ENCODE measurements around the gene OR52B6. TPM values are rescaled to one million over a fixed set of nuclear protein-coding genes. Genes with fewer than 3 reads are reported as not detected.
"Not testable (repeated sequence)": the region's sequence is repeated elsewhere in the genome, so short reads cannot be mapped to it uniquely, and the experiment has no call there.

The OR52B6 gene
- total RNA-seq, 1 donor from 2014 or later: not detected

GRCh38 chr11:5592615-5593014, 11.9 kb downstream of the OR52B6 start:
- no peak for DNase-seq (ENCODE audit: low read depth)
- no peak overlapping the region for H3K4me3 ChIP-seq (ENCODE audit: low read depth, low read length)
- TF ChIP-seq CTCF (conservative IDR thresholded peaks at IDR 0.05; ENCODE audit: low read depth, low read length): no peak

GRCh38 chr11:5593146-5593545, 12.5 kb downstream of the OR52B6 start:
- DNase-seq (ENCODE audit: low read depth): no peak
- H3K4me3 ChIP-seq (ENCODE audit: low read depth, low read length): no peak overlapping the region
- no peak for TF ChIP-seq CTCF (conservative IDR thresholded peaks at IDR 0.05; ENCODE audit: low read depth, low read length)

GRCh38 chr11:5596607-5597201, 16.0 kb downstream of the OR52B6 start, which contains the start of gene TRIM6:
Gene TRIM6, plus strand, starts transcription at chr11:5596637. Its CDS starts 261 bp downstream, at chr11:5596898.
- peak within 1 kb of the TSS; percentile 68 for H3K4me3 ChIP-seq (ENCODE audit: low read depth, low read length)
- TF ChIP-seq CTCF (conservative IDR thresholded peaks at IDR 0.05; ENCODE audit: low read depth, low read length): no peak
- DNase-seq (ENCODE audit: low read depth): no peak

GRCh38 chr11:5597953-5598352, 17.3 kb downstream of the OR52B6 start:
- H3K4me3 ChIP-seq (ENCODE audit: low read depth, low read length): peak overlapping the region; percentile 68
- DNase-seq (ENCODE audit: low read depth): no peak
- TF ChIP-seq CTCF (conservative IDR thresholded peaks at IDR 0.05; ENCODE audit: low read depth, low read length): no peak

GRCh38 chr11:5600374-5600851, 19.7 kb downstream of the OR52B6 start:
- TF ChIP-seq CTCF (conservative IDR thresholded peaks at IDR 0.05; ENCODE audit: low read depth, low read length): peak; percentile 98
- peak overlapping the region; percentile 37 for H3K4me3 ChIP-seq (ENCODE audit: low read depth, low read length)
- peak; percentile 81 for DNase-seq (ENCODE audit: low read depth)

- not testable (repeated sequence) for H3K4me3 ChIP-seq (ENCODE audit: low read depth, low read length); DNase-seq (ENCODE audit: low read depth)
Measured at GRCh38 chr11:5602791-5603190, 22.1 kb downstream of the OR52B6 start.

- no peak for DNase-seq (ENCODE audit: low read depth)
- no peak for TF ChIP-seq CTCF (conservative IDR thresholded peaks at IDR 0.05; ENCODE audit: low read depth, low read length)
- no peak overlapping the region for H3K4me3 ChIP-seq (ENCODE audit: low read depth, low read length)
Measured at GRCh38 chr11:5603326-5603725, 22.6 kb downstream of the OR52B6 start.
